Breast epithelium (tissue), 3 donors: Measurements from ENCODE around the gene CAMTA1.

Experiments
- POLR2A ChIP-seq: fragments of 450-650 bp; IDR thresholded peaks from one replicate; pipeline ENCODE4 v1.6.1; 2016; ENCODE audit warnings: antibody characterized with exemption, mild to moderate bottlenecking, moderate library complexity
- TF ChIP-seq, protein P1 (sequence below), 3 donors: fragments of 450-650 bp; IDR thresholded peaks; one replicate each; pipeline ENCODE4 v1.5.1; 2016 to 2017; ENCODE audit warnings: antibody characterized with exemption in 3 of 3, mild to moderate bottlenecking in 3 of 3, moderate library complexity in 3 of 3

DNA sequence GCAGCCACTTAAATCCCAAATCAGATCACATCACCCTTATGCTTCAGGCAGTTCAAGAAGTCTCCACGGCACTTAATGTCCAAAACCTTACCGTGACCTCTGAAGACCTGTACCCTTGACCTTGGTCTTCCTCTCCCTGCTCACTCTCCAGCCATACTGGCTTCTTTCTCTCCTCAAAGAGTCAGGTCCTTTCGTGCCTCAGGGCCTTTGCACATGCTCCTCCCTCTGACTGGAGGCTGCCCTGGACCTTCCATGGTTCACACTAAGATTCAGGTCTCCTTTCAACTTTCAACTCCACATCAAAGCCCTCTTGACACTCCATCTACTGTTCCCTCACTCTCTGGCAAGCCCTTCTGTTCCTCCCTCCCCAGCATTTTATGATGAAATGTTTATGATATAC, 695.9 kb downstream of the CAMTA1 start:
- TF ChIP-seq, protein P1, sequence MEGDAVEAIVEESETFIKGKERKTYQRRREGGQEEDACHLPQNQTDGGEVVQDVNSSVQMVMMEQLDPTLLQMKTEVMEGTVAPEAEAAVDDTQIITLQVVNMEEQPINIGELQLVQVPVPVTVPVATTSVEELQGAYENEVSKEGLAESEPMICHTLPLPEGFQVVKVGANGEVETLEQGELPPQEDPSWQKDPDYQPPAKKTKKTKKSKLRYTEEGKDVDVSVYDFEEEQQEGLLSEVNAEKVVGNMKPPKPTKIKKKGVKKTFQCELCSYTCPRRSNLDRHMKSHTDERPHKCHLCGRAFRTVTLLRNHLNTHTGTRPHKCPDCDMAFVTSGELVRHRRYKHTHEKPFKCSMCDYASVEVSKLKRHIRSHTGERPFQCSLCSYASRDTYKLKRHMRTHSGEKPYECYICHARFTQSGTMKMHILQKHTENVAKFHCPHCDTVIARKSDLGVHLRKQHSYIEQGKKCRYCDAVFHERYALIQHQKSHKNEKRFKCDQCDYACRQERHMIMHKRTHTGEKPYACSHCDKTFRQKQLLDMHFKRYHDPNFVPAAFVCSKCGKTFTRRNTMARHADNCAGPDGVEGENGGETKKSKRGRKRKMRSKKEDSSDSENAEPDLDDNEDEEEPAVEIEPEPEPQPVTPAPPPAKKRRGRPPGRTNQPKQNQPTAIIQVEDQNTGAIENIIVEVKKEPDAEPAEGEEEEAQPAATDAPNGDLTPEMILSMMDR (IDR thresholded peaks at IDR 0.05): no peak
- no peak for TF ChIP-seq POLR2A
